Smooth muscle cell (in vitro differentiated cells): ENCODE measurements around the gene AEN. TPM values are rescaled to one million over a fixed set of nuclear protein-coding genes. Genes with fewer than 3 reads are reported as not detected.

Experiments
- DNase-seq: peaks from one replicate; lab custom pipeline; 2025; ENCODE audit not compliant: unreplicated experiment; lab: John Stamatoyannopoulos, UW
- H2AFZ ChIP-seq: fragments of 200-600 bp; sonication (generic); 2 replicates; pipeline ENCODE4 v1.6.0; 2016; ENCODE audit warnings: antibody characterized with exemption, low read depth, mild to moderate bottlenecking
- H3F3A ChIP-seq: fragments of 200-600 bp; sonication (generic); 2 replicates; pipeline ENCODE4 v1.6.0; 2017; ENCODE audit warnings: antibody characterized with exemption, low read depth
- H3K27ac ChIP-seq: fragments of 200-600 bp; sonication (generic); 2 replicates; pipeline ENCODE4 v1.5.1; 2016; ENCODE audit warnings: low read depth, mild to moderate bottlenecking
- H3K27me3 ChIP-seq: fragments of 200-600 bp; sonication (generic); 2 replicates; pipeline ENCODE4 v1.6.1; 2016; ENCODE audit warnings: low read depth, mild to moderate bottlenecking
- H3K36me3 ChIP-seq: fragments of 200-600 bp; sonication (generic); 2 replicates; pipeline ENCODE4 v1.5.1; 2016; ENCODE audit warnings: low read depth
- H3K4me1 ChIP-seq: fragments of 200-600 bp; sonication (generic); 2 replicates; pipeline ENCODE4 v1.5.1; 2016; ENCODE audit warnings: low read depth
- H3K4me2 ChIP-seq: fragments of 200-600 bp; sonication (generic); 2 replicates; pipeline ENCODE4 v1.6.0; 2016; ENCODE audit warnings: mild to moderate bottlenecking
- H3K4me3 ChIP-seq: fragments of 200-600 bp; sonication (generic); 2 replicates; pipeline ENCODE4 v1.5.1; 2016; ENCODE audit warnings: mild to moderate bottlenecking
- H3K79me2 ChIP-seq: fragments of 200-600 bp; sonication (generic); 2 replicates; pipeline ENCODE4 v1.6.0; 2016; ENCODE audit warnings: low read depth, mild to moderate bottlenecking
- H3K9ac ChIP-seq: fragments of 200-600 bp; sonication (generic); 2 replicates; pipeline ENCODE4 v1.6.0; 2016; ENCODE audit warnings: low read depth
- H3K9me3 ChIP-seq: fragments of 200-600 bp; sonication (generic); replicated peaks from 2 replicates; pipeline ENCODE4 v1.5.1; 2016; ENCODE audit warnings: low read depth
- H4K20me1 ChIP-seq: fragments of 200-600 bp; sonication (generic); 2 replicates; pipeline ENCODE4 v1.6.0; 2016; ENCODE audit warnings: low read depth
- CTCF ChIP-seq: fragments of 200-600 bp; sonication (generic); IDR thresholded peaks from 2 replicates; pipeline ENCODE4 v1.5.1; 2017; ENCODE audit warnings: borderline replicate concordance, mild to moderate bottlenecking, antibody characterized with exemption; ENCODE audit not compliant: insufficient read depth, poor library complexity, severe bottlenecking
- WGBS: methylation state at CpG from one replicate; pipeline ENCODE4 v1.1.7; 2016; ENCODE audit warnings: low lambda C conversion rate; 5-methylcytosine and 5-hydroxymethylcytosine counted together
- polyA plus RNA-seq: library from polyadenylated mRNA; unstranded; fragments of >200 nt; fragmentation: Nextera tagmentation; extraction: Ambion mirVana; gene quantifications from 2 replicates; pipeline ENCODE4 v1.2.1, GENCODE V29; 2016
- total RNA-seq: library from RNA; depleted of rRNA; stranded (reverse); fragments of >200 nt; gene quantifications from 2 replicates; pipeline ENCODE4 v1.2.3, GENCODE V29; 2014

Gene AEN
- total and polyA plus RNA-seq, 2 experiments from 2014 or later = 44.5 to 57.6 TPM

- TF ChIP-seq CTCF = no peak
- peaks cover 37% of the 10 kb centered on the region for H3K4me1 ChIP-seq
- H3K27me3 ChIP-seq = peaks cover 60% of the 10 kb centered on the region
Measured at GRCh38 chr15:88608607-88609181, 12.4 kb upstream of the AEN start.

DNA sequence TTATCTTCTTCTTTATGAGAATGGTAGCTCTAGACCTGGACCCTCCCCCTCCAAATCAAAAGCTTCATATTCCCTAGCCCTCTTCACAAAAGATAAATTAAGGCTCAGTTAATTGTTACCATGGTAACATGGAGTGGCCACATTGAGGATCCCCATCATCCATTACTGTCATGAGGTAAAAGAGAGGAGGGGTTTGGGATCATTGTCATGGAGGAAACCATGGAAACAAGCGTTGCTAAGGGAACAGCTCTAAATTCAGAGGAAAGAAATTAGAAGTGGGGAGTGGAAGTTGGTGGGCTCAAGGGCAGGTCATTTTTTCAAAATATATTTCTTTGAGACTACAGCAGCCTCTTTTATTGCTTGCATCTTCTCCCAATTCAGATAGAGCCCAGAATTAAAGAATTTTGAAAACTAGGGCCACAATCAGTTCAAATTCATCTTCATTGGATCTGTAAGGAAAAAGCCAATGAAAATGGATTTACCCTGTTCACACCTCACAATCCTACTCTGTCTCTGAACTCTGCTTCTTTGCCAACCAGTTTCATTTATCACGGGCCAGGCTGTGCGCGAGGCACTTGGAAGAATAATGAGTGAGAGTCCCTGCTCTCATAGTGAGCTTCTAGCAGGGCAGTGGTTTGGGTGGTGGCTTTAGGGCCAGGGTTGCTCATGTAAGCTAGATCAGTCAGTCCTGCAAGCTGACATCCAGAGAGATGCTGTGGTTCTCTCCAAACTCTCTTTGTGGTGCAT, 11.6 kb upstream of the AEN start:
- Histone ChIP-seq H3K9me3 (no peaks in the 10 kb centered on the region), H3F3A (no peaks in the 10 kb centered on the region), H4K20me1 (no peaks in the 10 kb centered on the region), H2AFZ (no peak overlapping the region), H3K27me3 (peaks cover 52% of the 10 kb centered on the region), H3K4me2 (no peak overlapping the region), H3K36me3 (no peaks in the 10 kb centered on the region), H3K27ac (no peak overlapping the region), H3K4me1 (peaks cover 32% of the 10 kb centered on the region), H3K4me3 (no peak overlapping the region), H3K79me2 (no peaks in the 10 kb centered on the region), H3K9ac (no peak overlapping the region)
- TF ChIP-seq CTCF = no peak
- 83% methylated on average over 4 of the region's 4 CpGs for WGBS
- no peak for DNase-seq

More at GRCh38 chr15:88608607-88609181, 12.4 kb upstream of the AEN start:
- no peak overlapping the region for H3K4me3 ChIP-seq
- no peaks in the 10 kb centered on the region for H3K36me3 ChIP-seq
- H3K27ac ChIP-seq = no peak overlapping the region
- no peaks in the 10 kb centered on the region for H3F3A ChIP-seq
- WGBS = 82% methylated on average over 4 of the region's 4 CpGs
- no peaks in the 10 kb centered on the region for H3K79me2 ChIP-seq
- no peaks in the 10 kb centered on the region for H3K9me3 ChIP-seq
- H4K20me1 ChIP-seq = no peaks in the 10 kb centered on the region
- no peak overlapping the region for H3K4me2 ChIP-seq
- DNase-seq = no peak
- no peak overlapping the region for H3K9ac ChIP-seq
- no peak overlapping the region for H2AFZ ChIP-seq

DNA sequence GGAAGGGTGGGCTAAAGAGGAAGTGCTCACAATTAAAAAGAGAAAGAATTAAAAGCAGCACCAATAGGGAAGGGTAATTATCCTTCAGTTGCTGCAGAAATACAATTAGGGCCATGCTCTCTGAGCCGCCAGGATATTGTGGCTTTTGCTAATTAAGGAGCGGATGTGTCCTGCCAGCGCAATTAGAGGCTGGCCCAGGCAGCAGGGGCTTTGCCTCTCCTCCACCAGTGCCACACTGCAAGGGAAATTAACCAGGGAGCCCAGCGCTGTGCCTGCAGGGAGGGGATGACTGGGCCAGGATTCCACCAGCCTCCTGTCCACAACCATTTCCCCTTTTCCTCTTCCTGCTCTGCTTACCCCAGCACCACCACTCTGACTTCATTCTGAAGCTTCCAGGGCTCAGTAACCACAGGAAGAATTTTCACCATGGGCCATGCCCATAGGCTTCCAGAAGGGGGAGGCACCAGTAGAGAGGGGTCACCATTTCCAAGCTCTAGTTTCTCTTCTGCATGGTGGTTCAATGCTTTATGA, 10.4 kb upstream of the AEN start:
- Histone ChIP-seq H3K4me3 (no peak overlapping the region), H2AFZ (no peak overlapping the region), H3K4me1 (peaks cover 28% of the 10 kb centered on the region), H4K20me1 (no peaks in the 10 kb centered on the region), H3K9ac (no peak overlapping the region), H3K27ac (no peak overlapping the region), H3K9me3 (no peaks in the 10 kb centered on the region), H3K27me3 (peaks cover 39% of the 10 kb centered on the region), H3K79me2 (no peaks in the 10 kb centered on the region), H3F3A (no peaks in the 10 kb centered on the region), H3K36me3 (no peaks in the 10 kb centered on the region), H3K4me2 (no peak overlapping the region)
- 25% methylated on average over 4 of the region's 4 CpGs for WGBS
- no peak for DNase-seq
- TF ChIP-seq CTCF = no peak
